ENCODE results near the gene PLEKHH1.
A peak's percentile ranks its signal among the peaks of the same experiment; 100 is the strongest.

Gene PLEKHH1

GRCh38 chr14:67515386-67516079 lies 17.6 kb upstream of the PLEKHH1 start:
- Histone ChIP-seq H3K4me1 (ENCODE audit: low read depth, poor library complexity, severe bottlenecking) (peaks cover 4% of the 10 kb centered on the region), H3K9ac (peak overlapping the region; percentile 27; the same call in 1 of the 2 replicates), H3K27ac (no peak overlapping the region), H3K27me3 (ENCODE audit: insufficient read depth, low read depth) (no peaks in the 10 kb centered on the region), H3K4me2 (peak overlapping the region; percentile 34; the same call in 1 of the 2 replicates), H3K4me3 (IDR thresholded peaks at IDR 0.05; ENCODE audit: insufficient read depth, low read depth, low read length) (no peak overlapping the region), H3K79me2 (ENCODE audit: insufficient read depth, low read depth) (no peaks in the 10 kb centered on the region), H3K36me3 (ENCODE audit: insufficient read depth) (no peaks in the 10 kb centered on the region), H2AFZ (ENCODE audit: low read depth) (peak overlapping the region; percentile 61), H4K20me1 (ENCODE audit: insufficient read depth) (no peaks in the 10 kb centered on the region)
- TF ChIP-seq CTCF (conservative IDR thresholded peaks at IDR 0.05; ENCODE audit: low read depth, low read length) = no peak

- Histone ChIP-seq H2AFZ (ENCODE audit: low read depth) (no peak overlapping the region), H3K4me3 (IDR thresholded peaks at IDR 0.05; ENCODE audit: insufficient read depth, low read depth, low read length) (no peak overlapping the region), H3K4me1 (ENCODE audit: low read depth, poor library complexity, severe bottlenecking) (peaks cover 4% of the 10 kb centered on the region), H3K27me3 (ENCODE audit: insufficient read depth, low read depth) (no peaks in the 10 kb centered on the region), H3K79me2 (ENCODE audit: insufficient read depth, low read depth) (no peaks in the 10 kb centered on the region), H3K36me3 (ENCODE audit: insufficient read depth) (no peaks in the 10 kb centered on the region), H3K27ac (no peak overlapping the region), H4K20me1 (ENCODE audit: insufficient read depth) (no peaks in the 10 kb centered on the region), H3K4me2 (no peak overlapping the region), H3K9ac (no peak overlapping the region)
- TF ChIP-seq CTCF (conservative IDR thresholded peaks at IDR 0.05; ENCODE audit: low read depth, low read length) = no peak
These were observed 16.4 kb upstream of the PLEKHH1 start for GRCh38 chr14:67516676-67517075.

- Histone ChIP-seq H3K79me2 (ENCODE audit: insufficient read depth, low read depth) (no peaks in the 10 kb centered on the region), H3K4me1 (ENCODE audit: low read depth, poor library complexity, severe bottlenecking) (peaks cover 4% of the 10 kb centered on the region), H2AFZ (ENCODE audit: low read depth) (no peak overlapping the region), H3K4me3 (IDR thresholded peaks at IDR 0.05; ENCODE audit: insufficient read depth, low read depth, low read length) (no peak overlapping the region), H3K36me3 (ENCODE audit: insufficient read depth) (no peaks in the 10 kb centered on the region), H3K9ac (no peak overlapping the region), H4K20me1 (ENCODE audit: insufficient read depth) (no peaks in the 10 kb centered on the region), H3K27ac (no peak overlapping the region), H3K4me2 (no peak overlapping the region), H3K27me3 (ENCODE audit: insufficient read depth, low read depth) (no peaks in the 10 kb centered on the region)
- TF ChIP-seq CTCF (conservative IDR thresholded peaks at IDR 0.05; ENCODE audit: low read depth, low read length) = no peak
These were observed 16.0 kb upstream of the PLEKHH1 start for GRCh38 chr14:67517083-67517482.

DNA sequence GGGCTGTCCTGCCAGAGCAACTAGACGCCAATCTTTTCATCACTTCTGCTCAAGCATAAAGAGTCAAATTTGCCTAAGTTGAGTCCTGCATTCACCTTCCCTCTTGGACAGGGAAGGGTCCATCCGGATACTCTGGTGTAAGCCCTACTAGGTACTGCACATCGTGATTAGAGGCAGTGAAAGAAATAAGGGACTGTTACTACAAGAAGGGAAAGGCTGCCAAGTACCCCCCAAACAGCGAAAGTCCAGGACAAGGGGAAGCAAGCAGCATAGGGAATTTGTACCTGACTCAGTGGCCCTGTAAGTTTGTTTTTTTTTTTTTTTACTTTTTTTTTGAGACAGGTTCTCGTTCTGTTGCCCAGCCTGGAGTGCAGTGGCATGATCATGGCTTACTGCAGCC lies 13.7 kb upstream of the PLEKHH1 start:
- H3K36me3 ChIP-seq (ENCODE audit: insufficient read depth) = no peaks in the 10 kb centered on the region
- H4K20me1 ChIP-seq (ENCODE audit: insufficient read depth) = no peaks in the 10 kb centered on the region
- H3K4me3 ChIP-seq (IDR thresholded peaks at IDR 0.05; ENCODE audit: insufficient read depth, low read depth, low read length) = no peak overlapping the region
- H3K27ac ChIP-seq = no peak overlapping the region
- H3K4me1 ChIP-seq (ENCODE audit: low read depth, poor library complexity, severe bottlenecking) = peaks cover 8% of the 10 kb centered on the region
- TF ChIP-seq CTCF (conservative IDR thresholded peaks at IDR 0.05; ENCODE audit: low read depth, low read length) = no peak
- H3K27me3 ChIP-seq (ENCODE audit: insufficient read depth, low read depth) = no peaks in the 10 kb centered on the region
- H2AFZ ChIP-seq (ENCODE audit: low read depth) = no peak overlapping the region
- H3K79me2 ChIP-seq (ENCODE audit: insufficient read depth, low read depth) = no peaks in the 10 kb centered on the region
- H3K4me2 ChIP-seq = no peak overlapping the region
- H3K9ac ChIP-seq = no peak overlapping the region

Measured in KMS-11 (cell line).